Fibroblast of lung (primary cell): ENCODE results near the gene SPATA9.

Experiments
- CTCF ChIP-seq, 2 donors: IDR thresholded peaks in 1 of 2; conservative IDR thresholded peaks in 1 of 2; 1 replicate in 1 of 2; 2 replicates in 1 of 2; pipeline ENCODE4 v1.5.1; 2011 to 2012; ENCODE audit warnings: low read length in 2 of 2, control low read depth in 1 of 2, inconsistent platforms in 1 of 2, low read depth in 1 of 2, mild to moderate bottlenecking in 1 of 2
- EZH2 ChIP-seq: IDR thresholded peaks from 2 replicates; pipeline ENCODE4 v1.5.1; 2012; ENCODE audit warnings: low read length, control low read depth, mild to moderate bottlenecking; ENCODE audit errors: missing control alignments

- no peak for TF ChIP-seq CTCF (conservative IDR thresholded peaks at IDR 0.05 in 1 of 2, IDR thresholded peaks at IDR 0.05 in 1 of 2; ENCODE audit: low read depth in 1 of 2, low read length in 2 of 2)
- TF ChIP-seq EZH2, result no peak
Measured at GRCh38 chr5:95610546-95610945, 72.2 kb downstream of the SPATA9 start.
